Gastroesophageal sphincter (tissue), 4 donors: ENCODE measurements around the gene PRICKLE1. TPM values are rescaled to one million over a fixed set of nuclear protein-coding genes. Genes with fewer than 3 reads are reported as not detected.

Experiments used
- ATAC-seq: fragments of 150-250 bp; one replicate; pipeline ENCODE4 v1.9.1; 2016; ENCODE audit warnings: mild to moderate bottlenecking, moderate library complexity
- H3K27ac ChIP-seq, 4 donors: fragments of 200-600 bp; sonication (generic) in 3 of 4; 1 replicate in 3 of 4; 2 replicates in 1 of 4; pipeline ENCODE4 v1.5.1; 2016 to 2019
- H3K27me3 ChIP-seq: fragments of 200-600 bp; sonication (generic); one replicate; pipeline ENCODE4 v1.5.1; 2019
- H3K36me3 ChIP-seq, 2 donors: fragments of 200-600 bp; sonication (generic); one replicate each; pipeline ENCODE4 v1.5.1; 2019; ENCODE audit warnings: control low read depth in 1 of 2
- H3K4me1 ChIP-seq, 3 donors: fragments of 200-600 bp; sonication (generic); 1 replicate in 2 of 3; 2 replicates in 1 of 3; pipeline ENCODE4 v1.5.1; 2016 to 2019; ENCODE audit warnings: control low read depth in 2 of 3
- H3K4me3 ChIP-seq, 2 donors: fragments of 200-600 bp; sonication (generic); one replicate each; pipeline ENCODE4 v1.5.1; 2019; ENCODE audit warnings: mild to moderate bottlenecking in 1 of 2, moderate library complexity in 1 of 2
- H3K9me3 ChIP-seq, 3 donors: fragments of 200-600 bp; sonication (generic); one replicate each; pipeline ENCODE4 v1.5.1; 2017 to 2019; ENCODE audit warnings: control low read depth in 2 of 3
- EP300 ChIP-seq: sonication (generic); formaldehyde crosslinking; IDR thresholded peaks from one replicate; pipeline ENCODE4 v1.6.1; 2017; ENCODE audit warnings: antibody characterized with exemption, mild to moderate bottlenecking
- POLR2A ChIP-seq, 2 donors: fragments of 450-650 bp; IDR thresholded peaks; one replicate each; pipeline ENCODE4 v1.6.1; 2017; ENCODE audit warnings: antibody characterized with exemption in 2 of 2, mild to moderate bottlenecking in 2 of 2, moderate library complexity in 1 of 2
- POLR2AphosphoS5 ChIP-seq: sonication (generic); formaldehyde crosslinking; IDR thresholded peaks from one replicate; pipeline ENCODE4 v1.6.1; 2017; ENCODE audit warnings: antibody characterized with exemption
- WGBS, 2 donors: methylation state at CpG; one replicate each; pipeline ENCODE4 v1.1.5; 2018; ENCODE audit warnings: low coverage in 1 of 2; 5-methylcytosine and 5-hydroxymethylcytosine counted together
- total RNA-seq, 4 donors: library from RNA; depleted of rRNA; stranded (reverse); fragments of >200 nt; gene quantifications; one replicate each; pipeline ENCODE4 v1.1.0, GENCODE V29; 2016
- TF ChIP-seq, protein P1 (sequence below), 4 experiments: fragments of 200-600 bp in 2 of 4; fragments of 450-650 bp in 2 of 4; sonication (generic) in 1 of 4; IDR thresholded peaks; one replicate each; pipeline ENCODE4 v1.5.1; 2017 to 2019; ENCODE audit warnings: antibody characterized with exemption in 4 of 4, mild to moderate bottlenecking in 2 of 4, moderate library complexity in 2 of 4

Gene PRICKLE1
- total RNA-seq, 4 donors from 2014 or later, result 8.3 to 30.0 (median 23.3) TPM

DNA sequence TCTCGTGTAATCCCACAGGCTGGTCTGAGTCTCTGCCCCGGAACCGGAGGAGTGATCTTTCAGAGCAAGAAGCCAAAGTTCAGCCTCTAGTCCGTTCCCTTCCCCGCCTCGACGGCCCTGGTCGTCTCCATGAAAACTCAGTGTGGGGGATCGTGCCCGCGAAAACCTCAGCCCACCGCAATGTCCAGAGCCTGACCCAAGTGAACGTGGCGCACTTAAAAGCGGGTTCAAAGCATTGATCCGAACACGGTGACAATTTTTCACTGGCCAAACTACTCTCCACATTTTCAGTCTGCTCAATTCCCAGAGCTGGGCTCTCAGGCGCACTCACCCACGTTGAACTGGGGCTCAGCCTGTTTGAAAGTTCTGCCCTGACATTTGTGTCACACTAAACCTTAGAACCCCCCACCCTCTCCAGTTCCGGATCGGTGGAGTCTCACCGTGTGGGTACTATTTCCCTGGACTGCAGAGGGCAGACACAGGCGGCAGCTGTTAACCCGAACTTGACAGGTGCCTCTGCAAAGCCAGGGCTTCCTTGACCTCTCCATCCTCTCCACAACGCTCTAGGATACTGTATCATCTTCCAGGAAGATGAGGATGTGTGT, 886 bp upstream of the PRICKLE1 start:
- H3K36me3 ChIP-seq, result no peaks in the 10 kb centered on the region
- H3K27ac ChIP-seq, result peak overlapping the region in 3 of 4 donors; percentile 80 to 86 (median 83)
- H3K4me1 ChIP-seq, result peaks cover 0 to 49% (median 4%) of the 10 kb centered on the region in 3 donors
- TF ChIP-seq, protein P1, sequence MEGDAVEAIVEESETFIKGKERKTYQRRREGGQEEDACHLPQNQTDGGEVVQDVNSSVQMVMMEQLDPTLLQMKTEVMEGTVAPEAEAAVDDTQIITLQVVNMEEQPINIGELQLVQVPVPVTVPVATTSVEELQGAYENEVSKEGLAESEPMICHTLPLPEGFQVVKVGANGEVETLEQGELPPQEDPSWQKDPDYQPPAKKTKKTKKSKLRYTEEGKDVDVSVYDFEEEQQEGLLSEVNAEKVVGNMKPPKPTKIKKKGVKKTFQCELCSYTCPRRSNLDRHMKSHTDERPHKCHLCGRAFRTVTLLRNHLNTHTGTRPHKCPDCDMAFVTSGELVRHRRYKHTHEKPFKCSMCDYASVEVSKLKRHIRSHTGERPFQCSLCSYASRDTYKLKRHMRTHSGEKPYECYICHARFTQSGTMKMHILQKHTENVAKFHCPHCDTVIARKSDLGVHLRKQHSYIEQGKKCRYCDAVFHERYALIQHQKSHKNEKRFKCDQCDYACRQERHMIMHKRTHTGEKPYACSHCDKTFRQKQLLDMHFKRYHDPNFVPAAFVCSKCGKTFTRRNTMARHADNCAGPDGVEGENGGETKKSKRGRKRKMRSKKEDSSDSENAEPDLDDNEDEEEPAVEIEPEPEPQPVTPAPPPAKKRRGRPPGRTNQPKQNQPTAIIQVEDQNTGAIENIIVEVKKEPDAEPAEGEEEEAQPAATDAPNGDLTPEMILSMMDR (IDR thresholded peaks at IDR 0.05), result no peak
- no peak for TF ChIP-seq POLR2AphosphoS5
- no peak for TF ChIP-seq EP300
- no peak for TF ChIP-seq POLR2A (IDR thresholded peaks at IDR 0.05)
- no peaks in the 10 kb centered on the region for H3K9me3 ChIP-seq
- 0 to 2% methylated on average over 6 to 10 of the region's 25 CpGs for WGBS, 2 donors
- H3K27me3 ChIP-seq, result peaks cover 6% of the 10 kb centered on the region
- ATAC-seq, result peak; percentile 16
- H3K4me3 ChIP-seq, result peak overlapping the region; percentile 66 to 78

DNA sequence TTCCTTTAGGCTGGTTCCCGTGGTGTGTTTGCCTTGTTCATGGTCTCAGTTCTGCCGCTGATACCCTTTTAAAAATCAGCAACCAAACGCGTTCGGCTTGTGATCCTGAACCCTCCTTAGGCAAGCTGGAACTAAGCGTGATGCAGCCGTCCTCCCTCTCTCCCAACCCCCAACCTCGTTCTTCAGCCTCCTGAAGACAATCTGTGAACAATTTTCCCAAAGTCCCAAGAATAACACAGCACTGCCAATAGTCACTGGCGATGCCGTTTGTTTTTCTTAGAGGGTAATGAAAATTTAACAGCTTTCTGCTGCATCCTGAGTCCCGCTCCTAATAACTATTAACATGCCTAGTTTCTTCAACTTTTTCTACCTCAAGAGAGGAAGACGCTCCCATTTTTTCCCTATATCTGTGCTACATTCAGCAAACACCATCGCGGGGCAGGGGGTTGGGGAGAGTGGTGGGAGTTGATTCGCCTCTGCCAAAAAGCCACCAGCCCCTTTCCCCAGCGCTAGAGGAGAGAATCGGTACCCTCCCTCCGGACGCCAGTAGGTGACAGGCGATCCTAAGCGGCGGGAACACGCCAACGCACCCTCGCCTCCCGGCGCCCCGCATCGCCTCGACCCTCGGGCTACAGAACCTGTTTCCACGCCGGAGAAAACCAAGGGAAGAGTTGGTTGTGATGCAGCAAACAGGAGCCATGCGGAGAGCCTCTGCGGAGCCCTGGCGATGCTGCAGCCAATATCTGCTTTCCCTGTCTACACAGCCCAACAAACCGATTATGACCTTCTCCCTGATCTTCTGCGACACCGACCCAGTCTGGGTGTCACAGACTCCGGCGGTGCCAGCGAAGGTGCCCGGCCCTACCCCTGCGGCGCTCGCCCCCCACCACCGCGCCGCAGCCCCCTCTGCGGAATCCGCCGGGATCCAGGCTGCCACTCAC, 752 bp downstream of the PRICKLE1 start:
- H3K4me1 ChIP-seq, result peaks cover 3 to 66% (median 7%) of the 10 kb centered on the region in 3 donors
- peak; percentile 29 for ATAC-seq

GRCh38 chr12:42587601-42588523, 1.7 kb downstream of the PRICKLE1 start:
- Histone ChIP-seq H3K27me3 (peaks cover 6% of the 10 kb centered on the region), H3K4me1 (peaks cover 3 to 75% (median 7%) of the 10 kb centered on the region in 3 donors), H3K4me3 (peak overlapping the region; percentile 66 to 78), H3K36me3 (no peaks in the 10 kb centered on the region), H3K9me3 (no peaks in the 10 kb centered on the region), H3K27ac (peak overlapping the region; percentile 45 to 86 (median 82))
- TF ChIP-seq EP300 (no peak), POLR2AphosphoS5 (no peak), POLR2A (IDR thresholded peaks at IDR 0.05) (no peak)
- TF ChIP-seq, protein P1 (IDR thresholded peaks at IDR 0.05), result peak in 1 of 4 experiments; percentile 9
- no peak for ATAC-seq
- WGBS, 2 donors, result 24 to 32% methylated on average over 5 to 7 of the region's 7 CpGs

More for the DNA sequence above, 752 bp downstream of the PRICKLE1 start:
- H3K9me3 ChIP-seq, result no peaks in the 10 kb centered on the region
- no peak for TF ChIP-seq POLR2A (IDR thresholded peaks at IDR 0.05)
- TF ChIP-seq POLR2AphosphoS5, result no peak
- TF ChIP-seq, protein P1 (IDR thresholded peaks at IDR 0.05), result peak; percentile 14 to 76 (median 39)
- TF ChIP-seq EP300, result no peak
- peak overlapping the region; percentile 66 to 78 for H3K4me3 ChIP-seq
- peak overlapping the region; percentile 2 to 86 (median 82) for H3K27ac ChIP-seq
- H3K36me3 ChIP-seq, result no peaks in the 10 kb centered on the region
- peaks cover 6% of the 10 kb centered on the region for H3K27me3 ChIP-seq
- WGBS, 2 donors, result 4 to 7% methylated on average over 12 to 22 of the region's 52 CpGs

DNA sequence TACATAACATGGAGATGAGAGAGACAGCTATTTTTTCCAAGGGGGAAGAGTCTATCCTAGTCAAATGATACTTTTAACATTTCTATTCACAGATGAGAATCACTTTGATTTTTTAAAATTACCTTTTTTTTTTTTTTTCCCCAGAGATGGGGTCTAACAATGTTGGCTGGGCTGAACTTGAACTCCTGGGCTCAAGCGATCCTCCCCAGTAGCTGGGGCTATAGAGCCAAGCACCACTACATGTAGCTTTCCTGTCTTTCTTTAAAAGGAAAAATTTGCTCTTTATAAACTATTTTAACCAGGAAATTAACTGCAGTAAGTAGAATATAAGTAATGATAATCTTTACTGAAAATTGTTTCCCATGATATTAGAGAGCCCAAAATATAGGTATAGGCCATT, 3.3 kb downstream of the PRICKLE1 start:
- 43% methylated on average over 1 of the region's 1 CpG; no CpG with 5 or more reads in 1 of the 2 donors for WGBS, 2 donors
- Histone ChIP-seq H3K4me3 (no peak overlapping the region), H3K27me3 (peaks cover 6% of the 10 kb centered on the region), H3K36me3 (no peaks in the 10 kb centered on the region), H3K27ac (peak overlapping the region in 3 of 4 donors; percentile 46 to 61 (median 50)), H3K9me3 (no peaks in the 10 kb centered on the region), H3K4me1 (peaks cover 3 to 91% (median 7%) of the 10 kb centered on the region in 3 donors)
- TF ChIP-seq, protein P1 (IDR thresholded peaks at IDR 0.05), result no peak
- TF ChIP-seq POLR2A (IDR thresholded peaks at IDR 0.05), result no peak
- no peak for TF ChIP-seq POLR2AphosphoS5
- TF ChIP-seq EP300, result no peak
- ATAC-seq, result no peak
